ENCODE results near the gene CATSPERZ. TPM values are rescaled to one million over a fixed set of nuclear protein-coding genes. Genes with fewer than 3 reads are reported as not detected.

The CATSPERZ gene
- total RNA-seq, 1 donor from 2014 or later = not detected

GRCh38 chr11:64352995-64353714, 53.0 kb downstream of the CATSPERZ start:
- Mint-ChIP-seq H3K27ac (no peak overlapping the region), H3K4me1 (peaks cover 13% of the 10 kb centered on the region), H3K36me3 (no peaks in the 10 kb centered on the region), H3K4me3 (no peak overlapping the region), H3K9me3 (no peaks in the 10 kb centered on the region), H3K27me3 (ENCODE audit: low read depth) (no peaks in the 10 kb centered on the region)
- no peak for DNase-seq (ENCODE audit: low spot score in 2 of 2, unreplicated experiment in 2 of 2)
- TF ChIP-seq, protein P1, sequence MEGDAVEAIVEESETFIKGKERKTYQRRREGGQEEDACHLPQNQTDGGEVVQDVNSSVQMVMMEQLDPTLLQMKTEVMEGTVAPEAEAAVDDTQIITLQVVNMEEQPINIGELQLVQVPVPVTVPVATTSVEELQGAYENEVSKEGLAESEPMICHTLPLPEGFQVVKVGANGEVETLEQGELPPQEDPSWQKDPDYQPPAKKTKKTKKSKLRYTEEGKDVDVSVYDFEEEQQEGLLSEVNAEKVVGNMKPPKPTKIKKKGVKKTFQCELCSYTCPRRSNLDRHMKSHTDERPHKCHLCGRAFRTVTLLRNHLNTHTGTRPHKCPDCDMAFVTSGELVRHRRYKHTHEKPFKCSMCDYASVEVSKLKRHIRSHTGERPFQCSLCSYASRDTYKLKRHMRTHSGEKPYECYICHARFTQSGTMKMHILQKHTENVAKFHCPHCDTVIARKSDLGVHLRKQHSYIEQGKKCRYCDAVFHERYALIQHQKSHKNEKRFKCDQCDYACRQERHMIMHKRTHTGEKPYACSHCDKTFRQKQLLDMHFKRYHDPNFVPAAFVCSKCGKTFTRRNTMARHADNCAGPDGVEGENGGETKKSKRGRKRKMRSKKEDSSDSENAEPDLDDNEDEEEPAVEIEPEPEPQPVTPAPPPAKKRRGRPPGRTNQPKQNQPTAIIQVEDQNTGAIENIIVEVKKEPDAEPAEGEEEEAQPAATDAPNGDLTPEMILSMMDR (IDR thresholded peaks at IDR 0.05; ENCODE audit: unreplicated experiment) = no peak

DNA sequence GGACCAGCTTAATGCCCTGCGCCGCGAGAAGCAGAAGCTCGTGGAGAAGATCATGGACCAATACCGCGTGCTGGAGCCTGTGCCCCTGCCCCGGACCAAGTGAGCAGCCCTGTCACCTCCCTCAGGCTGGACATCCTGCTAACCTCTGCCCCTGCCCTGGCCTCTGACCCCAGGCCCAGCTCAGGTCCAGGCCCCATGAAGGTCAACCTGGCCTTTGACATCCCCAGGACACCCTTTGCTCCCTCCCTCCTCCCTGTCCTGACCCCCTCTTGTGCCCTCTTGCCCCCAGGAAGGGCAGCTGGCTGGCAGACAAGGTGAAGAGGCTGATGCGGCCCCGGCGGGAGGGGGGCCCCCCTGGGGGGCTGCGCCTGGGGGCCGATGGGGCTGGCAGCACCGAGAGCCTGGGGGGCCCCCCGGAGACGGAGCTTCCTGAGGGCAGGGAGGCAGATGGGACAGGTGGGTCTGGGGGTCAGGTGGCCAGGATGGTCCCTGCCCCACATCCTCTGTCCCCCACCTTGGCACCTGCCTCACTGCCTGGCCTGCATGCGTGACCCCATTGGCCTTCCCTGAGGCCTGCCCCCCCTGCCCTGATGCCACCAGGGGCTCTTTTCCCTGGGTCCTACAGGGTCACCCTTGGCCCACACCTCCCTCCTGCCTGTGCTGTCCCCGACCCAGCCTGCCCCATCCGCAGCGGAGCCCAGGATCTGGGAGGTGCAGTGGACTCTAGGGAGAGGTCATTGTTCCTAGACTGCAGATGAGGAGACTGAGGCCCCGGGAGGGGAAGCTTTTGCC, 53.8 kb downstream of the CATSPERZ start:
- DNase-seq (ENCODE audit: low spot score in 2 of 2, unreplicated experiment in 2 of 2) = no peak
- TF ChIP-seq, protein P1 (IDR thresholded peaks at IDR 0.05; ENCODE audit: unreplicated experiment) = no peak
- H3K9me3 Mint-ChIP-seq = no peaks in the 10 kb centered on the region
- no peak overlapping the region for H3K4me3 Mint-ChIP-seq
- no peak overlapping the region for H3K27ac Mint-ChIP-seq
- H3K27me3 Mint-ChIP-seq (ENCODE audit: low read depth) = no peaks in the 10 kb centered on the region
- H3K36me3 Mint-ChIP-seq = no peaks in the 10 kb centered on the region
- H3K4me1 Mint-ChIP-seq = peaks cover 18% of the 10 kb centered on the region

Small RNA genes within 50 kb of the gene (microRNA-seq; reads per million reads assigned to microRNA genes)
- gene MIR7155 = not detected

Other genes with a start within 250 kb of the CATSPERZ start
- 39.0 to 44.0 TPM (median 39.4 TPM) in 3 replicates for gene MACROD1, start 134.2 kb upstream of the CATSPERZ start, total RNA-seq
- 127 to 133 TPM (median 131 TPM) in 3 replicates for gene STIP1, start 114.2 kb upstream of the CATSPERZ start, total RNA-seq
- gene FERMT3, start 93.6 kb upstream of the CATSPERZ start, total RNA-seq = 4.8 to 8.4 TPM (median 5.9 TPM) in 3 replicates
- 38.9 to 41.1 TPM (median 40.9 TPM) in 3 replicates for gene TRPT1, start 74.2 kb upstream of the CATSPERZ start, total RNA-seq
- gene NUDT22, start 74.1 kb upstream of the CATSPERZ start, total RNA-seq = 31.9 to 35.6 TPM (median 33.7 TPM) in 3 replicates
- gene DNAJC4, start 69.8 kb upstream of the CATSPERZ start, total RNA-seq = 43.6 to 49.4 TPM (median 45.0 TPM) in 3 replicates
- gene VEGFB, start 65.8 kb upstream of the CATSPERZ start, total RNA-seq = 83.2 to 90.1 TPM (median 85.8 TPM) in 3 replicates
- gene FKBP2, start 59.3 kb upstream of the CATSPERZ start, total RNA-seq = 35.5 to 40.2 TPM (median 36.4 TPM) in 3 replicates
- 119 to 131 TPM (median 124 TPM) in 3 replicates for gene PPP1R14B, start 53.4 kb upstream of the CATSPERZ start, total RNA-seq
- 34.9 to 35.7 TPM (median 35.7 TPM) in 3 replicates for gene PLCB3, start 48.8 kb upstream of the CATSPERZ start, total RNA-seq
- gene BAD, start 15.7 kb upstream of the CATSPERZ start, total RNA-seq = 50.2 to 53.1 TPM (median 52.2 TPM) in 3 replicates
- 43.8 to 45.1 TPM (median 44.6 TPM) in 3 replicates for gene GPR137, start 14.5 kb upstream of the CATSPERZ start, total RNA-seq
- gene KCNK4, start 9.1 kb upstream of the CATSPERZ start, total RNA-seq = 0.22 to 0.58 TPM (median 0.27 TPM) in 3 replicates
- 23.2 to 26.6 TPM (median 26.4 TPM) in 3 replicates for gene ESRRA, start 5.2 kb downstream of the CATSPERZ start, total RNA-seq
- 178 to 201 TPM (median 184 TPM) in 3 replicates for gene TRMT112, start 17.2 kb downstream of the CATSPERZ start, total RNA-seq
- gene PRDX5, start 17.8 kb downstream of the CATSPERZ start, total RNA-seq = 134 to 139 TPM (median 139 TPM) in 3 replicates
- gene CCDC88B, start 39.8 kb downstream of the CATSPERZ start, total RNA-seq = 10.1 to 12.0 TPM (median 11.5 TPM) in 3 replicates
- 27.6 to 30.1 TPM (median 30.1 TPM) in 3 replicates for gene RPS6KA4, start 58.8 kb downstream of the CATSPERZ start, total RNA-seq